Measurements from ENCODE around the gene FAR2. TPM values are rescaled to one million over a fixed set of nuclear protein-coding genes. Genes with fewer than 3 reads are reported as not detected.

Gene FAR2
- total RNA-seq, 2 experiments from 2014 or later: 12.6 to 13.6 TPM

- peaks cover 23% of the 10 kb centered on the region for H3K27me3 Mint-ChIP-seq
- DNase-seq (no peak), ATAC-seq (no peak)
- peaks cover 10% of the 10 kb centered on the region for H3K4me1 Mint-ChIP-seq
- no peak overlapping the region for H3K27ac Mint-ChIP-seq
- peaks cover 4% of the 10 kb centered on the region for H3K36me3 Mint-ChIP-seq
- peaks cover 9% of the 10 kb centered on the region for H3K9me3 Mint-ChIP-seq (ENCODE audit: low read depth)
- CTCF ChIA-PET: no interaction called here
- no peak overlapping the region for H3K4me3 Mint-ChIP-seq
Observed at GRCh38 chr12:29145372-29146170, 3.5 kb upstream of the FAR2 start.

- H3K36me3 Mint-ChIP-seq: peaks cover 4% of the 10 kb centered on the region
- peaks cover 10% of the 10 kb centered on the region for H3K4me1 Mint-ChIP-seq
- ATAC-seq (no peak), DNase-seq (no peak)
- CTCF ChIA-PET: no interaction called here
- no peak overlapping the region for H3K4me3 Mint-ChIP-seq
- no peak overlapping the region for H3K27ac Mint-ChIP-seq
- H3K27me3 Mint-ChIP-seq: peaks cover 23% of the 10 kb centered on the region
- peaks cover 9% of the 10 kb centered on the region for H3K9me3 Mint-ChIP-seq (ENCODE audit: low read depth)
Observed at GRCh38 chr12:29146196-29146595, 2.9 kb upstream of the FAR2 start.

- CTCF ChIA-PET: interaction anchor here (0.8 to 3.0 kb wide), 4 partner anchors 19 to 170 kb away, joined by 3 to 8 read pairs (median 4); no protein-coding TSS in a partner anchor
- Mint-ChIP-seq H3K27me3 (peaks cover 23% of the 10 kb centered on the region), H3K9me3 (ENCODE audit: low read depth) (peaks cover 2% of the 10 kb centered on the region), H3K36me3 (peaks cover 4% of the 10 kb centered on the region), H3K4me1 (peaks cover 10% of the 10 kb centered on the region), H3K4me3 (peak overlapping the region; percentile 87), H3K27ac (peak overlapping the region; percentile 91)
- DNase-seq: no peak
- no peak for ATAC-seq
Observed at GRCh38 chr12:29147731-29148595, 1.1 kb upstream of the FAR2 start.

- peak overlapping the region; percentile 87 for H3K4me3 Mint-ChIP-seq
- peaks cover 4% of the 10 kb centered on the region for H3K36me3 Mint-ChIP-seq
- peaks cover 2% of the 10 kb centered on the region for H3K9me3 Mint-ChIP-seq (ENCODE audit: low read depth)
- H3K27me3 Mint-ChIP-seq: peaks cover 19% of the 10 kb centered on the region
- no peak for DNase-seq
- CTCF ChIA-PET: interaction anchor here (0.8 to 3.0 kb wide), 4 partner anchors 18 to 169 kb away, joined by 3 to 8 read pairs (median 4); no protein-coding TSS in a partner anchor
- peak; percentile 22 for ATAC-seq
- peaks cover 12% of the 10 kb centered on the region for H3K4me1 Mint-ChIP-seq
- peak overlapping the region; percentile 91 for H3K27ac Mint-ChIP-seq
Observed at GRCh38 chr12:29148596-29148910, 525 bp upstream of the FAR2 start.

- H3K36me3 Mint-ChIP-seq: peaks cover 2% of the 10 kb centered on the region
Observed at GRCh38 chr12:29149691-29150281, 708 bp downstream of the FAR2 start.

GRCh38 chr12:29150462-29150861 is 1.4 kb downstream of the FAR2 start:
- Mint-ChIP-seq H3K27me3 (peaks cover 19% of the 10 kb centered on the region), H3K36me3 (peaks cover 2% of the 10 kb centered on the region), H3K4me3 (peak overlapping the region; percentile 59), H3K27ac (no peak overlapping the region), H3K9me3 (ENCODE audit: low read depth) (peaks cover 2% of the 10 kb centered on the region), H3K4me1 (peaks cover 14% of the 10 kb centered on the region)
- ATAC-seq (no peak), DNase-seq (no peak)
- CTCF ChIA-PET: interaction anchor here (1.0 kb wide), 2 partner anchors 10 to 168 kb away, joined by 3 read pairs; no protein-coding TSS in a partner anchor

More at GRCh38 chr12:29149691-29150281, 708 bp downstream of the FAR2 start:
- no peak for DNase-seq
- Mint-ChIP-seq H3K4me1 (peaks cover 14% of the 10 kb centered on the region), H3K27ac (no peak overlapping the region), H3K27me3 (peaks cover 19% of the 10 kb centered on the region), H3K4me3 (peak overlapping the region; percentile 87), H3K9me3 (ENCODE audit: low read depth) (peaks cover 2% of the 10 kb centered on the region)
- peak; percentile 25 for ATAC-seq
- CTCF ChIA-PET: no interaction called here

- Mint-ChIP-seq H3K9me3 (ENCODE audit: low read depth) (no peaks in the 10 kb centered on the region), H3K4me3 (no peak overlapping the region), H3K36me3 (peaks cover 2% of the 10 kb centered on the region), H3K4me1 (peaks cover 14% of the 10 kb centered on the region), H3K27ac (no peak overlapping the region), H3K27me3 (peaks cover 14% of the 10 kb centered on the region)
- ATAC-seq (no peak), DNase-seq (no peak)
- CTCF ChIA-PET: no interaction called here
Observed at GRCh38 chr12:29152223-29152868, 3.3 kb downstream of the FAR2 start.

- Mint-ChIP-seq H3K4me1 (peaks cover 12% of the 10 kb centered on the region), H3K36me3 (peaks cover 3% of the 10 kb centered on the region)
Observed at GRCh38 chr12:29152981-29153630, 4.0 kb downstream of the FAR2 start.

GRCh38 chr12:29155079-29155478 is 6.0 kb downstream of the FAR2 start:
- no peaks in the 10 kb centered on the region for H3K9me3 Mint-ChIP-seq (ENCODE audit: low read depth)
- ATAC-seq (no peak), DNase-seq (no peak)
- peaks cover 14% of the 10 kb centered on the region for H3K4me1 Mint-ChIP-seq
- CTCF ChIA-PET: interaction anchor here (0.7 kb wide), 1 partner anchor 64 kb away, joined by 3 read pairs; no protein-coding TSS in a partner anchor
- H3K27ac Mint-ChIP-seq: no peak overlapping the region
- no peak overlapping the region for H3K4me3 Mint-ChIP-seq
- H3K27me3 Mint-ChIP-seq: peaks cover 3% of the 10 kb centered on the region
- peaks cover 2% of the 10 kb centered on the region for H3K36me3 Mint-ChIP-seq

More at GRCh38 chr12:29152981-29153630, 4.0 kb downstream of the FAR2 start:
- ATAC-seq (no peak), DNase-seq (no peak)
- Mint-ChIP-seq H3K27me3 (peaks cover 9% of the 10 kb centered on the region), H3K4me3 (no peak overlapping the region), H3K9me3 (ENCODE audit: low read depth) (no peaks in the 10 kb centered on the region), H3K27ac (no peak overlapping the region)
- CTCF ChIA-PET: no interaction called here

GRCh38 chr12:29157486-29157946 is 8.4 kb downstream of the FAR2 start:
- H3K9me3 Mint-ChIP-seq (ENCODE audit: low read depth): no peaks in the 10 kb centered on the region
- peaks cover 3% of the 10 kb centered on the region for H3K36me3 Mint-ChIP-seq
- ATAC-seq: no peak
- no peak for DNase-seq
- H3K27me3 Mint-ChIP-seq: no peaks in the 10 kb centered on the region
- CTCF ChIA-PET: no interaction called here
- H3K27ac Mint-ChIP-seq: no peak overlapping the region
- H3K4me1 Mint-ChIP-seq: peaks cover 12% of the 10 kb centered on the region
- no peak overlapping the region for H3K4me3 Mint-ChIP-seq

- Mint-ChIP-seq H3K4me3 (no peak overlapping the region), H3K4me1 (peaks cover 12% of the 10 kb centered on the region), H3K27ac (no peak overlapping the region), H3K36me3 (peaks cover 3% of the 10 kb centered on the region), H3K9me3 (ENCODE audit: low read depth) (no peaks in the 10 kb centered on the region), H3K27me3 (no peaks in the 10 kb centered on the region)
- no peak for ATAC-seq
- CTCF ChIA-PET: interaction anchor here (1.2 kb wide), 1 partner anchor 18 kb away, joined by 3 read pairs; no protein-coding TSS in a partner anchor
- no peak for DNase-seq
Observed at GRCh38 chr12:29158115-29158763, 9.2 kb downstream of the FAR2 start.

GRCh38 chr12:29159661-29160060 is 10.6 kb downstream of the FAR2 start:
- H3K9me3 Mint-ChIP-seq (ENCODE audit: low read depth): no peaks in the 10 kb centered on the region
- ATAC-seq (no peak), DNase-seq (no peak)
- H3K36me3 Mint-ChIP-seq: peaks cover 3% of the 10 kb centered on the region
- H3K27ac Mint-ChIP-seq: no peak overlapping the region
- peaks cover 14% of the 10 kb centered on the region for H3K4me1 Mint-ChIP-seq
- no peaks in the 10 kb centered on the region for H3K27me3 Mint-ChIP-seq
- no peak overlapping the region for H3K4me3 Mint-ChIP-seq
- CTCF ChIA-PET: interaction anchor here (0.7 to 1.2 kb wide), 2 partner anchors 9 to 16 kb away, joined by 3 read pairs; no protein-coding TSS in a partner anchor
